NCI-H1092 (cell line): ENCODE results near the gene ABCA10.
"Not testable (repeated sequence)": the region's sequence is repeated elsewhere in the genome, so short reads cannot be mapped to it uniquely, and the experiment has no call there.

ENCODE experiments used
- DNase-seq: peaks from one replicate; lab custom pipeline; 2025; lab: John Stamatoyannopoulos, UW

ABCA10 gene

DNA sequence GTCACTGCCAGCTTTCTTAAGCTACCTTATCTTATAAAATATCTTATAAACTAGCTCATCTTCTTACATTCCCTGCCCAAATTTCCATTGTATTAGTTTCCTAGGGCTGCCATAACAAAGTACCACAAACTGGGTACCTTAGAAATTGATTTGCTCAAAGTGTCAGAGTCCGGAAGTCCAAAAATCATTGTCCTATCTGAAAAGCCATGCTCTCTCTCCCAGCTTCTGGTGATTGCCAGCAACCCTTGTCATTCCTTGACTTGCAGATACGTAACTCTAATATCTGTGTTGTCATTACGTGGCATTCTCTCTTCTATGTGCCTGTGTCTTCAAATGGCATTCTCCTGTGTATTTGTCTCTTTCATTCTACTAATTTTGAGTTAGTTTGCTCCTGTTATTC is 2.3 kb upstream of the ABCA10 start:
- DNase-seq: no peak

GRCh38 chr17:69228018-69228417 is 606 bp downstream of the ABCA10 start:
- DNase-seq: no peak

DNA sequence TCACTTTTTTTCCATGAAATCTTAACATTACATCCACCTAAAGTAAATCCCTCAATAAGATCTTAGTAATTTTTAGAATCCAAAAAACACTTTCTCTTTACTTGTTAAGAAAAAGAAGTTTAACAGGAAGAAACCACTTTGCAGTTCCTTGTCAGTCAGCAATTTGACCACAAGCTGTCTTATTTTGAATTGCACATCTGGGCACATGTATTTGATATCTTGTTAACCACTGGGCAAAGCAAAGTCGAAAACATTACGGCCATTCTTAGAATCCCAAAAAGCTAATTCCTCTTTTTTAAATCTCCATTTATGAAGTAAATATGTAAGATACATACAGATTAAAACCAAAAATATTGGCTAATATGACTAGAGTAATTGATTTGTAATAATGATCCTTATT is 1.1 kb downstream of the ABCA10 start:
- no peak for DNase-seq

GRCh38 chr17:69223809-69224208 is 4.8 kb downstream of the ABCA10 start:
- no peak for DNase-seq

- DNase-seq: no peak
These were observed 5.8 kb downstream of the ABCA10 start for GRCh38 chr17:69222707-69223258.

GRCh38 chr17:69220098-69220497 is 8.5 kb downstream of the ABCA10 start:
- DNase-seq: no peak

DNA sequence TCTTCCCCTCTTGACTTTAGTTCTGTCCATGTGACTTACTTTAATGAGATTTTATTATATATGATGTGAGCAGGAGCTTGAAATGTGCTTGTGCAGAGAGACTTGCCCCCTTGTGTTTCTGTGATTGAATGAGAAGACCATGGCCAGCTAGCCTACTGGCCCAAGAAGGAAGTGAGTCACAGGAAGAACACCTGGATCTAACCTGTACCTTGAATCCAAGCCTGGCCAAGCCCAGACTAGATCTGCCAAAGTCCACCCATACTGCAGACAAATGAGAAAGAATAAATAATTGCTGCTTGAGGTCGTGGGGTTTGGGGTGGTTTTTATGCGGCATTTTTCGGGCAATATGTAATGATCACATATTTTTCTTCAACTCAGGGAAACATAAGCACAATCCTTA is 9.6 kb downstream of the ABCA10 start:
- DNase-seq: no peak

GRCh38 chr17:69213059-69213813 is 15.4 kb downstream of the ABCA10 start:
- DNase-seq: no peak

- DNase-seq: no peak
These were observed 20.0 kb downstream of the ABCA10 start for GRCh38 chr17:69208640-69209039.

DNA sequence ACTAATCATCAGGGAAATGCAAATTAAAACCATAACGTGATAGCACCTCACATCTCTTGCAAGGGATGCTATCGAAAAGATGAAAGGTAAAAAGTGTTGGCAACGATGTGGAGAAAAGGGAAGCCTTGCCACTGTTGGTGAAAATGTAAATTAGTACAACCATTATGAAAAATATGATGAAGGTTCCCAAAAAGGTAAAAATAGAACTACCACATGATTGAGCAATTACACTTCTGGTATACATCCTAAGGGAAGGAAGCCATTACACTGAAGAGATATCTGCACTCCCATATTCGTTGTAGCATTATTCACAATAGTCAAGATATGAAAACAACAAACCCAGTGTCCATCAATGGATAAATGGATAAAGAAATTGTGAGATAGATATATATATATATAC is 21.5 kb downstream of the ABCA10 start:
- no peak for DNase-seq

- DNase-seq: no peak
These were observed 30.4 kb downstream of the ABCA10 start for GRCh38 chr17:69198238-69198637.

GRCh38 chr17:69196105-69196653 is 32.4 kb downstream of the ABCA10 start:
- DNase-seq: not testable (repeated sequence)

GRCh38 chr17:69192754-69193153 is 35.9 kb downstream of the ABCA10 start:
- DNase-seq: no peak

DNA sequence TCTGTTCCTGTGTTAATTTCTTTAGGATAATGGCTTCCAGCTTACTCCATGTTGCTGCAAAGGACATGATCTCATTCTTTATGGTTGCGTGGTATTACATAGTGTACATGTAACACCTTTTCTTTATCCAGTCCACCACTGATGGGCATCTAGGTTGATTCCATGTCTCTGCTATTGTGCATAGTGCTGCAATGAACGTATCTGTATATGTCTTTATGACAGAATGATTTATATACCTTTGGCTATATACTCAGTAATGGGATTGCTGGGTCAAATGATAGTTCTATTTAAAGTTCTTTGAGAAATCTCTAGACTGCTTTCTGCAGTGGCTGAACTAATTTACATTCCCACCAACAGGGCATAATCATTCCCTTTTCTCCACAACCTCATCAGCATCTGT is 39.8 kb downstream of the ABCA10 start:
- DNase-seq: no peak

DNA sequence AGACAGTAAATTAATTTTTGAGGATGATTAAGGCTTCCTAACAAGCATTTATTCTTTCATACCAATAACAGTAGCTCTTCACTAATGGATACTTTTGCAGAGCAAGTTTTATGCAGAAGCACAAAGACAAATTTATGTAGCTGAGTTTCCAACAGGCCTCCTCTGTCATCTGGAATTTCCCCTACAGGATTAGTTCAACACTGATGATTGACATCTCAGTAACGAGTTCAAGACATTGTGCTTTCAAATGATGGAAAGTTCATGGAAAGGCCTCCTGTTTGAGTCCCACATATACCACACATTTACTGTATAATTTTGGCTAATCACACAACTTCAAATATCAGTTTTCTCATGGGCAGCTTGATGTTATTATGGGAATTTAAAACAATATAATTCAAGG is 40.6 kb downstream of the ABCA10 start:
- no peak for DNase-seq

DNA sequence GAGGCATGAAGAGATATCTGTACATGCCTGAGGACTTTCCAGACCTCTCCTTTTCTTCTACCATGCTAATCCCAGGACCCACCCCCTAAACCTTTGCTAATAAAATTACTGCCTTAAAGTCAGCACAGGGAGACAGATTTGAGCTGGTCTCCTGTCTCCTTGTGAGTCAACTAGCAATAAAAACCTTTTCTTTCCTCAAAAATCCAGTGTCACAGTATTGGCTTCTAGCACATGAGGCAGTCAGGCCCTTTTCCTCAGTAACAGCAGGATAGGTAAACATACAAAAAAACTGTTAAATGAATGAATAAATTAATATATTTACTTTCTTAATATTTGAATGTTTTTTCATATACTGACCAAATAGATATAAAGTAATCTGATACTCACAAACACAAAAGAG is 41.3 kb downstream of the ABCA10 start:
- DNase-seq: no peak

- no peak for DNase-seq
These were observed 49.2 kb downstream of the ABCA10 start for GRCh38 chr17:69179227-69179952.

- DNase-seq: no peak
These were observed 52.2 kb downstream of the ABCA10 start for GRCh38 chr17:69176457-69176795.

- DNase-seq: no peak
These were observed 52.8 kb downstream of the ABCA10 start for GRCh38 chr17:69175625-69176456.

DNA sequence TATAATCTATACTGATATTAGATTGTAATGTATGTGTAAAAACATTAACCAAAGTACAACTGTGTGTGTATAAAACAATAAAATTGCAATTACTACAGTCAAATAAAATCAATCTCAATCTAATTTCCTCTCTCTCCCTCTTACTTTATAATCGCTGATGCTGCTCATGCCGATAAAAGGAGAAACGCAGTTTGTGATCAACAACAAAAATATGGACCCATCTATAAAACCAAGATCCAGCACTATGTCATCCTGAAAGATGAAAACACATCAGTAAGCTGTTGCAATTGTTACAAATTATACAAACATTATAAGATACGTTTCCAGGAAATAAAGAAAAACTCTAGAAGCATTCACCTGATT is 53.4 kb downstream of the ABCA10 start:
- no peak for DNase-seq

DNA sequence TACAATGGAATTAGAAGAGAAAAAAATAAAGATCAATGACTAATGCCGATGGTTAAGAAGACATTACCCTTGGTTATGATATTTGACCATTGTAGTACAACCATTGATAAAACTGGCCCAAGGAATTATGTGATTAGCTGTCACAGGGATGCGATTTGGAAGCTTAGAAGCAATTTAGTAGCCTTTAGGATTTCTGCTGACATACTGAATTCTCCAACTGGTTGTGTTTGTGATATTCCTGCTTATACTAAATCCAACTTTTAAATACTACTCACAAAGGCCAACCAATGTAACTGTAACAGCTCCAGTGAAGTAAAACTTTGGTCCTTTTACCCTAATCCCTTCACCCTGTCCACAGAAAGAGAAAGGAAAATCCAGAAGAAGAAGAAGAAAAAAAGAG is 55.5 kb downstream of the ABCA10 start:
- no peak for DNase-seq

- no peak for DNase-seq
These were observed 58.2 kb downstream of the ABCA10 start for GRCh38 chr17:69170377-69170776.
